SK-N-SH treated with all-trans-retinoic acid at 6 μM for 48 hours (cell line): Measurements from ENCODE around the gene PROM1.

Source experiments
- TCF4 ChIP-seq: fragments of 250-450 bp; sonication (Bioruptor Pico); IDR thresholded peaks from 2 replicates; pipeline ENCODE4 v1.8.0; 2021; ENCODE audit warnings: mild to moderate bottlenecking, moderate library complexity, borderline replicate concordance
- TF ChIP-seq, protein P1 (sequence below): fragments of 250-450 bp; sonication (Bioruptor Pico); IDR thresholded peaks from 2 replicates; pipeline ENCODE4 v1.8.0; 2020; ENCODE audit warnings: mild to moderate bottlenecking, moderate library complexity, borderline replicate concordance
- TF ChIP-seq, protein P2 (sequence below): fragments of 250-450 bp; sonication (Bioruptor Pico); IDR thresholded peaks from 2 replicates; pipeline ENCODE4 v1.8.0; 2021; ENCODE audit warnings: low read depth, mild to moderate bottlenecking, moderate library complexity, borderline replicate concordance

GRCh38 chr4:16050669-16051068 lies 33.2 kb downstream of the PROM1 start:
- TF ChIP-seq, protein P1, sequence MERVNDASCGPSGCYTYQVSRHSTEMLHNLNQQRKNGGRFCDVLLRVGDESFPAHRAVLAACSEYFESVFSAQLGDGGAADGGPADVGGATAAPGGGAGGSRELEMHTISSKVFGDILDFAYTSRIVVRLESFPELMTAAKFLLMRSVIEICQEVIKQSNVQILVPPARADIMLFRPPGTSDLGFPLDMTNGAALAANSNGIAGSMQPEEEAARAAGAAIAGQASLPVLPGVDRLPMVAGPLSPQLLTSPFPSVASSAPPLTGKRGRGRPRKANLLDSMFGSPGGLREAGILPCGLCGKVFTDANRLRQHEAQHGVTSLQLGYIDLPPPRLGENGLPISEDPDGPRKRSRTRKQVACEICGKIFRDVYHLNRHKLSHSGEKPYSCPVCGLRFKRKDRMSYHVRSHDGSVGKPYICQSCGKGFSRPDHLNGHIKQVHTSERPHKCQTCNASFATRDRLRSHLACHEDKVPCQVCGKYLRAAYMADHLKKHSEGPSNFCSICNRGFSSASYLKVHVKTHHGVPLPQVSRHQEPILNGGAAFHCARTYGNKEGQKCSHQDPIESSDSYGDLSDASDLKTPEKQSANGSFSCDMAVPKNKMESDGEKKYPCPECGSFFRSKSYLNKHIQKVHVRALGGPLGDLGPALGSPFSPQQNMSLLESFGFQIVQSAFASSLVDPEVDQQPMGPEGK, result no peak
- TF ChIP-seq, protein P2, sequence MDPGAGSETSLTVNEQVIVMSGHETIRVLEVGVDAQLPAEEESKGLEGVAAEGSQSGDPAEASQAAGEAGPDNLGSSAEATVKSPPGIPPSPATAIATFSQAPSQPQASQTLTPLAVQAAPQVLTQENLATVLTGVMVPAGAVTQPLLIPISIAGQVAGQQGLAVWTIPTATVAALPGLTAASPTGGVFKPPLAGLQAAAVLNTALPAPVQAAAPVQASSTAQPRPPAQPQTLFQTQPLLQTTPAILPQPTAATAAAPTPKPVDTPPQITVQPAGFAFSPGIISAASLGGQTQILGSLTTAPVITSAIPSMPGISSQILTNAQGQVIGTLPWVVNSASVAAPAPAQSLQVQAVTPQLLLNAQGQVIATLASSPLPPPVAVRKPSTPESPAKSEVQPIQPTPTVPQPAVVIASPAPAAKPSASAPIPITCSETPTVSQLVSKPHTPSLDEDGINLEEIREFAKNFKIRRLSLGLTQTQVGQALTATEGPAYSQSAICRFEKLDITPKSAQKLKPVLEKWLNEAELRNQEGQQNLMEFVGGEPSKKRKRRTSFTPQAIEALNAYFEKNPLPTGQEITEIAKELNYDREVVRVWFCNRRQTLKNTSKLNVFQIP (CRISPR knock-in tag), result no peak
- TF ChIP-seq TCF4 (CRISPR knock-in tag), result no peak
